Vagina (tissue), 2 donors: ENCODE measurements around the gene ARHGAP24.

Source experiments
- POLR2A ChIP-seq, 2 donors: fragments of 450-650 bp; IDR thresholded peaks; one replicate each; pipeline ENCODE4 v1.6.1; 2017; ENCODE audit warnings: antibody characterized with exemption in 2 of 2, mild to moderate bottlenecking in 2 of 2, moderate library complexity in 2 of 2
- POLR2AphosphoS5 ChIP-seq, 2 donors: sonication (generic); formaldehyde crosslinking; IDR thresholded peaks; one replicate each; pipeline ENCODE4 v1.9.0; 2017; ENCODE audit warnings: antibody characterized with exemption in 2 of 2, mild to moderate bottlenecking in 2 of 2, low read depth in 1 of 2; ENCODE audit not compliant: insufficient read depth in 1 of 2
- TF ChIP-seq, protein P1 (sequence below), 3 experiments: fragments of 450-650 bp in 2 of 3; fragments of 200-600 bp in 1 of 3; sonication (generic) in 1 of 3; IDR thresholded peaks; one replicate each; pipeline ENCODE4 v1.5.1; 2017 to 2019; ENCODE audit warnings: antibody characterized with exemption in 3 of 3, mild to moderate bottlenecking in 2 of 3, moderate library complexity in 2 of 3

DNA sequence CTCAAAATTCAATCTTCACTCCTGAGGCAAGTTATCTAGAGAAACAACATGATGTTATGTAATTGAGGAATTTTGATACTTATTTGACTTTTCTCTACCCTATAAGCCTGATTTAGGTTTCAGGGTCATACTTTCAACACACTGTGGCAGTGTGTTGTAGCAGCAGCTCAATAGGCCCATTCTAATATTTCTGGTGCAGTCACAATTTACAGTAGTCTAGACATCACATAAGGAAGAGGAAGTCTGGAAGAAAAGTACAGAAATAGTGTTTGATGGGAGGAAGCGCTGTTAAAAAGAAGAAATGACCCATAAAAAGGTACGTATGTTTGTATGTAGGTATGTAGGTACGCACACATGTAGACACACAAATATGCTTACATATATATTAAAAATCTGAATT, 194.3 kb downstream of the ARHGAP24 start:
- TF ChIP-seq POLR2A (IDR thresholded peaks at IDR 0.05): no peak
- TF ChIP-seq, protein P1, sequence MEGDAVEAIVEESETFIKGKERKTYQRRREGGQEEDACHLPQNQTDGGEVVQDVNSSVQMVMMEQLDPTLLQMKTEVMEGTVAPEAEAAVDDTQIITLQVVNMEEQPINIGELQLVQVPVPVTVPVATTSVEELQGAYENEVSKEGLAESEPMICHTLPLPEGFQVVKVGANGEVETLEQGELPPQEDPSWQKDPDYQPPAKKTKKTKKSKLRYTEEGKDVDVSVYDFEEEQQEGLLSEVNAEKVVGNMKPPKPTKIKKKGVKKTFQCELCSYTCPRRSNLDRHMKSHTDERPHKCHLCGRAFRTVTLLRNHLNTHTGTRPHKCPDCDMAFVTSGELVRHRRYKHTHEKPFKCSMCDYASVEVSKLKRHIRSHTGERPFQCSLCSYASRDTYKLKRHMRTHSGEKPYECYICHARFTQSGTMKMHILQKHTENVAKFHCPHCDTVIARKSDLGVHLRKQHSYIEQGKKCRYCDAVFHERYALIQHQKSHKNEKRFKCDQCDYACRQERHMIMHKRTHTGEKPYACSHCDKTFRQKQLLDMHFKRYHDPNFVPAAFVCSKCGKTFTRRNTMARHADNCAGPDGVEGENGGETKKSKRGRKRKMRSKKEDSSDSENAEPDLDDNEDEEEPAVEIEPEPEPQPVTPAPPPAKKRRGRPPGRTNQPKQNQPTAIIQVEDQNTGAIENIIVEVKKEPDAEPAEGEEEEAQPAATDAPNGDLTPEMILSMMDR (IDR thresholded peaks at IDR 0.05): no peak
- no peak for TF ChIP-seq POLR2AphosphoS5 (IDR thresholded peaks at IDR 0.05; ENCODE audit: insufficient read depth in 1 of 2, low read depth in 1 of 2)
